PC-9 (cell line): ENCODE measurements around the gene ZNF81. TPM values are rescaled to one million over a fixed set of nuclear protein-coding genes. Genes with fewer than 3 reads are reported as not detected.

ENCODE experiments used
- BruUV-seq: library from RNA; stranded (reverse); fragments of 400-500 nt; replicated peaks from 2 replicates; lab custom pipeline; 2021; lab: Mats Ljungman, UMichigan
- CTCF ChIA-PET: fragments of 300-600 bp; sonication (Branson Sonifier 250); formaldehyde crosslinking; loops from one replicate; lab custom pipeline; 2022; ENCODE audit warnings: antibody characterized with exemption; lab: Charles Lee
- POLR2A ChIA-PET: fragments of 300-600 bp; sonication (Branson Sonifier 250); formaldehyde crosslinking; loops from one replicate; lab custom pipeline; 2022; ENCODE audit warnings: antibody characterized with exemption; ENCODE audit not compliant: unreplicated experiment; lab: Charles Lee
- DNase-seq, 2 experiments: peaks; one replicate each; pipeline versions ENCODE4 v3.0.0 to v3.0.0-alpha.2; 2015 to 2022; ENCODE audit warnings: mixed read lengths in 1 of 2
- H2AFZ ChIP-seq: fragments of 200-600 bp; sonication (generic); 2 replicates; pipeline ENCODE4 v1.8.1; 2017; ENCODE audit warnings: antibody characterized with exemption
- H3F3A ChIP-seq: fragments of 200-600 bp; sonication (generic); 2 replicates; pipeline ENCODE4 v1.8.1; 2017; ENCODE audit warnings: antibody characterized with exemption, mild to moderate bottlenecking, low read depth; ENCODE audit not compliant: insufficient read depth
- H3K27ac ChIP-seq: fragments of 200-600 bp; sonication (generic); 2 replicates; pipeline ENCODE4 v1.6.1; 2016; ENCODE audit warnings: mixed run types
- H3K27me3 ChIP-seq: fragments of 200-600 bp; sonication (generic); 2 replicates; pipeline ENCODE4 v1.6.1; 2016; ENCODE audit warnings: low read depth, mixed run types; ENCODE audit not compliant: insufficient read depth
- H3K36me3 ChIP-seq: fragments of 200-600 bp; sonication (generic); 2 replicates; pipeline ENCODE4 v1.6.1; 2016; ENCODE audit warnings: low read depth, mixed run types
- H3K4me1 ChIP-seq: fragments of 200-600 bp; sonication (generic); replicated peaks from 2 replicates; pipeline ENCODE4 v1.6.1; 2016; ENCODE audit warnings: mixed run types; ENCODE audit not compliant: insufficient read depth
- H3K4me2 ChIP-seq: fragments of 200-600 bp; sonication (generic); 2 replicates; pipeline ENCODE4 v1.6.1; 2017; ENCODE audit warnings: mixed run types
- H3K4me3 ChIP-seq: fragments of 200-600 bp; sonication (generic); 2 replicates; pipeline ENCODE4 v1.6.1; 2016; ENCODE audit warnings: mixed run types
- H3K79me2 ChIP-seq: fragments of 200-600 bp; sonication (generic); 2 replicates; pipeline ENCODE4 v1.6.1; 2017; ENCODE audit warnings: low read depth, mixed run types
- H3K9me2 ChIP-seq: fragments of 200-600 bp; sonication (generic); 2 replicates; pipeline ENCODE4 v1.8.1; 2017; ENCODE audit warnings: mild to moderate bottlenecking; ENCODE audit not compliant: insufficient read depth
- H3K9me3 ChIP-seq: fragments of 200-600 bp; sonication (generic); 2 replicates; pipeline ENCODE4 v1.8.1; 2016; ENCODE audit warnings: low read depth; ENCODE audit not compliant: insufficient read depth
- H4K20me1 ChIP-seq: fragments of 200-600 bp; sonication (generic); 2 replicates; pipeline ENCODE4 v1.8.1; 2017; ENCODE audit not compliant: insufficient read depth
- EZH2 ChIP-seq: fragments of 200-600 bp; sonication (generic); IDR thresholded peaks from 2 replicates; pipeline ENCODE4 v1.8.0; 2017; ENCODE audit warnings: antibody characterized with exemption, low read depth
- intact Hi-C: fragments of 100-400 bp; cut with micrococcal nuclease; formaldehyde crosslinking; loops from one replicate; pipeline ENCODE4 v1.10.0; 2022; ENCODE audit not compliant: unreplicated experiment
- total RNA-seq: library from RNA; stranded (reverse); gene quantifications from 2 replicates; pipeline ENCODE4 v1.2.3, GENCODE V29; 2021
- TF ChIP-seq, protein P1 (sequence below): fragments of 200-600 bp; sonication (generic); conservative IDR thresholded peaks from 2 replicates; pipeline ENCODE4 v1.6.1; 2017; ENCODE audit warnings: mixed run types, antibody characterized with exemption, mild to moderate bottlenecking, moderate library complexity

The ZNF81 gene
- total RNA-seq, 1 experiment from 2014 or later = 2.0 TPM

DNA sequence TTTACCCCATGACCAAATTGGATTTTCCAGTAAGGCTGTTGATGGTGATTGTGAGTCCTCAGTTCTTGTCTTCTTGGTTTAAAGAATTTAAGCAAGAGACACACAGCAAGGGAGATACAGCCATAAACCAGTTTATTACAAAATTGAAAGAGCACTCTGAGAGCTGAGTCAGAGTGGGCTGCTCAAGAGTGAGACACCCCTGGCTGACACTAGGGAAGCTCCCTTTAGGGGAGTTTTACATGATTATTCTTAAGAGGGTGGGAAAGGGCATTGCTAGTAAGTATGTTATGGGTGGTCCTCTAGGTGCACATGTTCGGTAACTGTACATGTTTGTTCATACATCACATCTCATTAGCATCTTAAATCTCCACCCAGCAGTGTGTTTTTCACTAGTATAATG lies 18.8 kb upstream of the ZNF81 start:
- Histone ChIP-seq H2AFZ (no peak overlapping the region), H3K79me2 (no peaks in the 10 kb centered on the region), H3K4me3 (no peak overlapping the region), H3K36me3 (no peaks in the 10 kb centered on the region), H3F3A (no peaks in the 10 kb centered on the region), H3K4me1 (no peaks in the 10 kb centered on the region), H4K20me1 (no peaks in the 10 kb centered on the region), H3K27ac (no peak overlapping the region), H3K9me3 (no peaks in the 10 kb centered on the region), H3K9me2 (no peaks in the 10 kb centered on the region), H3K27me3 (no peaks in the 10 kb centered on the region), H3K4me2 (no peak overlapping the region)
- no peak for TF ChIP-seq EZH2
- TF ChIP-seq, protein P1, sequence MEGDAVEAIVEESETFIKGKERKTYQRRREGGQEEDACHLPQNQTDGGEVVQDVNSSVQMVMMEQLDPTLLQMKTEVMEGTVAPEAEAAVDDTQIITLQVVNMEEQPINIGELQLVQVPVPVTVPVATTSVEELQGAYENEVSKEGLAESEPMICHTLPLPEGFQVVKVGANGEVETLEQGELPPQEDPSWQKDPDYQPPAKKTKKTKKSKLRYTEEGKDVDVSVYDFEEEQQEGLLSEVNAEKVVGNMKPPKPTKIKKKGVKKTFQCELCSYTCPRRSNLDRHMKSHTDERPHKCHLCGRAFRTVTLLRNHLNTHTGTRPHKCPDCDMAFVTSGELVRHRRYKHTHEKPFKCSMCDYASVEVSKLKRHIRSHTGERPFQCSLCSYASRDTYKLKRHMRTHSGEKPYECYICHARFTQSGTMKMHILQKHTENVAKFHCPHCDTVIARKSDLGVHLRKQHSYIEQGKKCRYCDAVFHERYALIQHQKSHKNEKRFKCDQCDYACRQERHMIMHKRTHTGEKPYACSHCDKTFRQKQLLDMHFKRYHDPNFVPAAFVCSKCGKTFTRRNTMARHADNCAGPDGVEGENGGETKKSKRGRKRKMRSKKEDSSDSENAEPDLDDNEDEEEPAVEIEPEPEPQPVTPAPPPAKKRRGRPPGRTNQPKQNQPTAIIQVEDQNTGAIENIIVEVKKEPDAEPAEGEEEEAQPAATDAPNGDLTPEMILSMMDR = no peak
- ChIA-PET CTCF (no interaction called here), POLR2A (no interaction called here)
- no peak for DNase-seq
- intact Hi-C loops = no loop called here
- no TSS peak for BruUV-seq

DNA sequence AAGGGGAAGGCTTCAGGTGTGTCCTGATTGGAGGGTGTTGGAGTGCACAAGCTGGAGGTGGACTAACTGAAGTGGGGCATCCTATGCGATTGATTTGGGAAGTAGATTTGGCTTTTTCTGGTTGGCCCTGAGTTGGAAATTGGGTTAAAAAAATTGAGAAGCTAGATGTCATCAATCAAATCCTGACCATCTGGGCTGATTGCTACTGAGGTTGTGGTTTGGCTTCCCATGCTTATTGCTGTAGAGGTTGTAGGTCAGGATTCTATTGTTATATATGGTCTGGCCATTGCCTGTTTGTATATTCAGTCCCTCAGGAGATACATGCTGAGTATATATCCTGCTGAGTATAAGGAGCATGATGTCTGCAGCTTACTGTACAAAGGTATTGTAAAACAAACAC lies 7.7 kb upstream of the ZNF81 start:
- no peaks in the 10 kb centered on the region for H3K9me3 ChIP-seq
- H3K36me3 ChIP-seq = no peaks in the 10 kb centered on the region
- no peak overlapping the region for H3K27ac ChIP-seq
- H3K27me3 ChIP-seq = no peaks in the 10 kb centered on the region
- no peaks in the 10 kb centered on the region for H3K4me1 ChIP-seq
- no peaks in the 10 kb centered on the region for H3K79me2 ChIP-seq
- no peak overlapping the region for H3K4me3 ChIP-seq
- H4K20me1 ChIP-seq = no peaks in the 10 kb centered on the region
- no peak for DNase-seq
- TF ChIP-seq, protein P1 = no peak
- TF ChIP-seq EZH2 = no peak
- BruUV-seq = no TSS peak
- no peak overlapping the region for H2AFZ ChIP-seq
- intact Hi-C loops = no loop called here
- H3F3A ChIP-seq = no peaks in the 10 kb centered on the region
- ChIA-PET CTCF (no interaction called here), POLR2A (no interaction called here)
- H3K9me2 ChIP-seq = no peaks in the 10 kb centered on the region
- H3K4me2 ChIP-seq = no peak overlapping the region

DNA sequence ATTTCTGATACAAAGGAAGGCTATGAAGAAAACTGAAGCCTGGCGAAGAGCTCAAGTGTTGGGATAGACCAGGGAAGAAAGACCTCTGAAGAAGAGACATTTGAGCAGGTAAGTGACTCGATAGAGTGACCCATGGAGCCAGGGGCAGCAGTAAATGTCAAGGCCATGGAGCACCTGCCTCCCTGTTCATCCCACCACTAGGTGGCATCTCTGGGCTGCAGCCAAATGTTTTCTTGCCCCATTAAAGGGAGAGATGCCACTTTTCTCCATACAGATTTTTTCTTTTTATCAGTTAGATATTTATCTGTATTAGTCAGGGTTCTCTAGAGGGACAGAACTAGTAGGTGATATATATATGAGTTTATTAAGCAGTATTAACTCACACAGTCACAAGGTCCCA lies 4.9 kb upstream of the ZNF81 start:
- Histone ChIP-seq H3K9me3 (no peaks in the 10 kb centered on the region), H3K4me2 (no peak overlapping the region), H3K27me3 (no peaks in the 10 kb centered on the region), H3F3A (no peaks in the 10 kb centered on the region), H2AFZ (no peak overlapping the region), H3K9me2 (no peaks in the 10 kb centered on the region), H3K27ac (no peak overlapping the region), H3K4me3 (no peak overlapping the region), H3K36me3 (no peaks in the 10 kb centered on the region), H3K4me1 (no peaks in the 10 kb centered on the region), H4K20me1 (no peaks in the 10 kb centered on the region), H3K79me2 (no peaks in the 10 kb centered on the region)
- TF ChIP-seq, protein P1 = peak; percentile 62
- no peak for TF ChIP-seq EZH2
- BruUV-seq = no TSS peak
- ChIA-PET POLR2A (no interaction called here), CTCF (no interaction called here)
- peak in 1 of 2 experiments; percentile 22 for DNase-seq
- intact Hi-C loops = no loop called here
